Endothelial cell of umbilical vein (primary cell): Measurements from ENCODE around the gene EVI2B. TPM values are rescaled to one million over a fixed set of nuclear protein-coding genes. Genes with fewer than 3 reads are reported as not detected.

Experiments
- BruUV-seq: library from RNA; stranded (reverse); fragments of 400-500 nt; replicated peaks from 2 replicates; lab custom pipeline; 2021; lab: Mats Ljungman, UMichigan
- CTCF ChIA-PET: fragments of 300-600, 350-600 bp; sonication (Branson Sonifier 250); formaldehyde crosslinking; loops from one replicate; lab custom pipeline; 2021; ENCODE audit warnings: antibody characterized with exemption, inconsistent platforms; lab: Charles Lee
- POLR2A ChIA-PET: fragments of 300-600, 350-600 bp; sonication (Branson Sonifier 250); formaldehyde crosslinking; loops from one replicate; lab custom pipeline; 2021; ENCODE audit warnings: antibody characterized with exemption, inconsistent platforms; lab: Charles Lee
- DNase-seq: peaks from one replicate; pipeline ENCODE4 v3.0.0-alpha.2; 2011; ENCODE audit warnings: low read depth, low spot score
- FAIRE-seq: peaks from 2 replicates; lab custom pipeline; 2011; peaks lifted over from hg19 to GRCh38; lab: Jason Lieb, UNC
- H2AFZ ChIP-seq: 2 replicates; pipeline ENCODE4 v1.6.0; 2012; ENCODE audit warnings: low read depth, low read length, control low read depth, inconsistent platforms
- H3K27ac ChIP-seq: 2 replicates; pipeline ENCODE4 v1.5.1; 2011; ENCODE audit warnings: low read depth, mild to moderate bottlenecking, control low read depth, low read length, moderate library complexity; ENCODE audit not compliant: insufficient read depth
- H3K27me3 ChIP-seq, 2 experiments: 2 replicates each; pipeline versions ENCODE4 v1.6.0 to v1.6.1; 2011; ENCODE audit warnings: low read length in 2 of 2, mixed read lengths in 1 of 2; ENCODE audit not compliant: control insufficient read depth in 2 of 2, insufficient read depth in 2 of 2
- H3K36me3 ChIP-seq, 2 experiments: 2 replicates in 1 of 2; 3 replicates in 1 of 2; pipeline ENCODE4 v1.5.1; 2011; ENCODE audit warnings: low read length in 2 of 2, mild to moderate bottlenecking in 1 of 2, moderate library complexity in 1 of 2; ENCODE audit not compliant: control insufficient read depth in 2 of 2, insufficient read depth in 2 of 2; ENCODE audit errors: extremely low read depth in 1 of 2
- H3K4me1 ChIP-seq: 3 replicates; pipeline ENCODE4 v1.5.1; 2011; ENCODE audit warnings: mild to moderate bottlenecking, low read length; ENCODE audit not compliant: control insufficient read depth, insufficient read depth; ENCODE audit errors: extremely low read depth
- H3K4me2 ChIP-seq: 2 replicates; pipeline ENCODE4 v1.6.1; 2011; ENCODE audit warnings: low read length, control low read depth, mixed read lengths; ENCODE audit not compliant: insufficient read depth
- H3K4me3 ChIP-seq, 3 experiments: fragments of 200-600 bp in 1 of 3; sonication (generic), shearing (Covaris generic) in 1 of 3; replicated peaks in 1 of 3; 2 replicates each; pipeline ENCODE4 v1.5.1; 2011 to 2016; ENCODE audit warnings: control low read depth in 3 of 3, low read length in 3 of 3, mild to moderate bottlenecking in 2 of 3, inconsistent platforms in 1 of 3, low read depth in 1 of 3, moderate library complexity in 1 of 3; ENCODE audit not compliant: insufficient read depth in 1 of 3
- H3K79me2 ChIP-seq: 2 replicates; pipeline ENCODE4 v1.6.0; 2012; ENCODE audit warnings: low read length, inconsistent platforms; ENCODE audit not compliant: control insufficient read depth, insufficient read depth
- H3K9ac ChIP-seq: replicated peaks from 2 replicates; pipeline ENCODE3; 2011; ENCODE audit warnings: low read length, control low read depth; ENCODE audit not compliant: insufficient read depth; ENCODE audit errors: extremely low read depth
- H3K9me1 ChIP-seq: replicated peaks from 3 replicates; pipeline ENCODE4 v1.6.0; 2011; ENCODE audit warnings: mild to moderate bottlenecking, low read length; ENCODE audit not compliant: control insufficient read depth, insufficient read depth; ENCODE audit errors: extremely low read depth
- H3K9me3 ChIP-seq: replicated peaks from 2 replicates; pipeline ENCODE4 v1.5.1; 2012; ENCODE audit warnings: low read length, inconsistent platforms; ENCODE audit not compliant: control insufficient read depth, insufficient read depth
- H4K20me1 ChIP-seq: replicated peaks from 2 replicates; pipeline ENCODE3; 2011; ENCODE audit warnings: mild to moderate bottlenecking, low read length; ENCODE audit not compliant: control insufficient read depth, insufficient read depth; ENCODE audit errors: extremely low read depth
- CTCF ChIP-seq, 2 donors: IDR thresholded peaks; 1 replicate in 1 of 2; 2 replicates in 1 of 2; pipeline ENCODE4 v1.5.1; 2011; ENCODE audit warnings: low read length in 2 of 2, mild to moderate bottlenecking in 2 of 2, moderate library complexity in 2 of 2, control low read depth in 1 of 2, inconsistent platforms in 1 of 2, low read depth in 1 of 2; ENCODE audit not compliant: insufficient read depth in 1 of 2; ENCODE audit errors: extremely low read depth in 1 of 2
- EZH2 ChIP-seq: IDR thresholded peaks from 2 replicates; pipeline ENCODE4 v1.6.1; 2012; ENCODE audit warnings: borderline replicate concordance, low read depth, mild to moderate bottlenecking, moderate library complexity, low read length, inconsistent platforms; ENCODE audit not compliant: severe bottlenecking
- FOS ChIP-seq: IDR thresholded peaks from 2 replicates; pipeline ENCODE4 v1.6.1; 2011; ENCODE audit warnings: mild to moderate bottlenecking, low read length, moderate library complexity, borderline replicate concordance; ENCODE audit not compliant: insufficient read depth
- GATA2 ChIP-seq: IDR thresholded peaks from 2 replicates; pipeline ENCODE4 v1.7.0; 2011; ENCODE audit warnings: low read depth, mild to moderate bottlenecking, moderate library complexity, mixed read lengths, low read length; ENCODE audit not compliant: insufficient read length, insufficient read depth
- JUN ChIP-seq: IDR thresholded peaks from 2 replicates; pipeline ENCODE4 v1.6.1; 2011; ENCODE audit warnings: borderline replicate concordance, low read depth; ENCODE audit not compliant: insufficient read length, insufficient read depth
- MAX ChIP-seq: IDR thresholded peaks from 2 replicates; pipeline ENCODE4 v1.6.1; 2011; ENCODE audit not compliant: insufficient read depth, insufficient read length
- MYC ChIP-seq: IDR thresholded peaks from one replicate; pipeline ENCODE4 v1.6.1; 2011; ENCODE audit warnings: mild to moderate bottlenecking, low read depth, low read length
- POLR2A ChIP-seq: IDR thresholded peaks from 2 replicates; pipeline ENCODE4 v1.6.1; 2012; ENCODE audit warnings: low read depth, mild to moderate bottlenecking, control low read depth, low read length
- POLR2AphosphoS5 ChIP-seq: IDR thresholded peaks from 2 replicates; pipeline ENCODE4 v1.6.1; 2012; ENCODE audit warnings: low read depth, mild to moderate bottlenecking, control low read depth, low read length, moderate library complexity; ENCODE audit not compliant: insufficient read depth
- dilution Hi-C: fragments of 300-500 bp; cut with MboI; formaldehyde crosslinking; loops from one replicate; pipeline ENCODE4 v1.15.0; 2019; ENCODE audit warnings: low sequenced_read_pairs; ENCODE audit not compliant: extremely low pct_ligation_motif_present
- intact Hi-C: fragments of 100-400 bp; cut with micrococcal nuclease; formaldehyde crosslinking; loops from one replicate; pipeline ENCODE4 v1.10.0; 2022
- polyA plus RNA-seq, 4 experiments: library from polyadenylated mRNA; depleted of rRNA in 3 of 4; stranded (reverse) in 3 of 4; unstranded in 1 of 4; fragments of >200 nt; gene quantifications; 2 replicates each; pipeline versions ENCODE4 v1.2.1 to v1.2.3, GENCODE V29; 2011 to 2012; ENCODE audit warnings: missing spikeins in 1 of 4
- total RNA-seq: library from RNA; stranded (reverse); gene quantifications from 2 replicates; pipeline ENCODE4 v1.2.3, GENCODE V29; 2021

The EVI2B gene
- total and polyA plus RNA-seq, 2 donors (not counting 3 experiments of a cell fraction or from before 2014, with no cell fraction given) = 1.7 to 1.9 TPM

- no peak for DNase-seq
- dilution Hi-C loops (no loop called here), intact Hi-C loops (no loop called here)
- Histone ChIP-seq H4K20me1 (no peaks in the 10 kb centered on the region), H3K4me3 (no peak overlapping the region), H3K9ac (no peak overlapping the region), H3K9me3 (no peaks in the 10 kb centered on the region), H3K36me3 (peaks cover 4% of the 10 kb centered on the region in 2 experiments), H3K4me1 (peaks cover 21% of the 10 kb centered on the region), H2AFZ (no peak overlapping the region), H3K4me2 (no peak overlapping the region), H3K27me3 (no peaks in the 10 kb centered on the region), H3K9me1 (no peaks in the 10 kb centered on the region), H3K79me2 (no peaks in the 10 kb centered on the region), H3K27ac (no peak overlapping the region)
- no peak for FAIRE-seq
- POLR2A ChIA-PET = no interaction called here
- BruUV-seq = no TSS peak
- CTCF ChIA-PET = no interaction called here
- TF ChIP-seq JUN (no peak), FOS (no peak), POLR2A (no peak), GATA2 (no peak), CTCF (IDR thresholded peaks at IDR 0.05; ENCODE audit: extremely low read depth in 1 of 2, insufficient read depth in 1 of 2, low read depth in 1 of 2, low read length in 2 of 2) (no peak), MYC (no peak), MAX (no peak), POLR2AphosphoS5 (no peak), EZH2 (no peak)
Observed at GRCh38 chr17:31272803-31273202, 41.1 kb downstream of the EVI2B start.
